NB4 (cell line): ENCODE results near the gene BRAT1.

ENCODE experiments used
- CTCF ChIP-seq: IDR thresholded peaks from one replicate; pipeline ENCODE4 v1.5.1; 2012; ENCODE audit warnings: low read depth, low read length
- MYC ChIP-seq: IDR thresholded peaks from 2 replicates; pipeline ENCODE4 v1.6.1; 2011; ENCODE audit warnings: low read depth, low read length
- POLR2A ChIP-seq: IDR thresholded peaks from 2 replicates; pipeline ENCODE4 v1.6.1; 2011; ENCODE audit warnings: mild to moderate bottlenecking; ENCODE audit not compliant: insufficient read length; ENCODE audit errors: extremely low read depth

- TF ChIP-seq CTCF = no peak
- no peak for TF ChIP-seq POLR2A
- TF ChIP-seq MYC = no peak
Observed at GRCh38 chr7:2553108-2553507, 2.2 kb downstream of the BRAT1 start.
